Measurements from ENCODE around the gene GADD45G.

GADD45G gene

DNA sequence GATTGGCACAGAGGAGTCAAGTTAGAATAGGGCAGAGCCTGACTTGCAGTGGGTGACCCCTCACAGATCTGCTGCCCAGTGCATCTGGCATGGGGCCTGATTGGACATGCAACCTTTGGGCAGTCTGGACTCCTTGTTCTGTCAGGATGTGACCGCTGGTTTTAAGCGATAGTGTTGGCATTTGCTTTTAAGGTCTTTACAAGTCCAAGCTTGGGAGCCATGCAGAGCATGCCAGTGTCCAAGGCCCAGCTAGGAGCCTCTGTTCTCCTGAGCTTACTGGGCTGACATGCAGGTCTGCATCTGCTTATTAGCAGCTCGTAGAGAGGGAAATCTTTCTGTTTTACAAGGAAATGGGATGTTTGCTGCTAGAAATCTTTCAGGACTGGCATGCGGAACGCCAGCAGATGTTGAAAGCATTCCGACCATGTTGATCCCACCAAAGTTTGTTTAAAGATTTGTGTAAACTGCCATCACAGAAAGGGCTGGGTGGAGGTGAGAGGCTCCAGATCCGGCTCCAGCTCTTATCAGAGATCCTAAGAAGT, 27.5 kb downstream of the GADD45G start:
- no peak for DNase-seq

DNA sequence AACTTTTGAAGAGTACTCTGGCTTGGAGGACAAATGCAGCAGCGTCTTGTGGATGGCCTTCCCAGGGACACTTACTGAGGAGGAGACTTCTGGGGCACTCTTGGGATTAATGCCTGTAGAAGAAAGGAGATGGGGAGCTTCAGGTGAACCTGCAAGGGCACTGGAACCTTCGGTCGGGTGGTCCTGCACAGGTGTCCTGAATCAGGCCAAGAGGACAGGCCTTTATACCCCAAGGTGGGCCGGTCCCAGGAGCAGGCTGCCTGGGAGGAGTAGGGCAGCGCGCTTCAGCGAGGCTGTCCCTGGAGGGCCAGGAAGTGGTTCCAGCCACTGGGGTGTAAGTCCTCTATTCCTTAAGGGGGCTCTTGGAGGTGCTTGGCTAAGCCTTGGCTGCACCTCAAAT, 27.9 kb downstream of the GADD45G start:
- no peak for DNase-seq

DNA sequence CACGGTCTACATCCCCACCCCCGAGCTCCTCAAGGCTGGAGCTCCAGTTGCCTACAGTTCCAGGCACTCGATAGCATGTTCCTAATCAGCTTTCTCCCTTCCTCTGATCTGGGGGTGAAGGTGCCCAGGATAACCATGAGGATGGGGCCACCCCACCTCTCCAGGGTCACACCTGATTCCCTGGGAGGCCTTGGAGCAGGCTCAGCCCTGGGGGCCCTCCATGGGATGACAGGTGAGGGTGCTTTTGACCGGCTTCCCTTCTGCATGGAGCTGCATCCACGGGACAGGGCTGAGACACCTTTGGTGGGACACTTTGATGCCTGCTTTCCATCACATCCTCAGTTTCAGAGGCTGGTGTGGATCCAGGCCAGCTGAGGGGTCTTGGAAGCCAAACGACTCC, 28.6 kb downstream of the GADD45G start:
- no peak for DNase-seq

DNA sequence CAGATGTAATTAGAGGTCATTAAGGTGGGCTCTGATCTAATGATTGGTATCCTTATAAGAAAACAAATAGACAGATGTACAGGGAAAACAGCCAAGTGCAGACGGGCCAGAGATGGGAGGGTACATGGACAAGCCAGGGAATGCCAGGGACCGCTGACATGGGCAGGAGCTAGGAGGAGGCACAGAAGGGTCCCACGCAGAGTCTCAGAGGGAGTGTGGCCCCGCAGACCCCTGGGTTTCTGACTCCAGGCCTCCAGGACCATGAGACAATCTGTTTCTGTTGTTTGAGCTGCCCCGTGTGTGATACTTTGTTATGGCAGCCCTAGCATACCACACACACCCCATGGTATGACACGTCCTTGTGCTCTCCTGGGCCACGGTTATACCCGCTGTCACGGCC, 29.1 kb downstream of the GADD45G start:
- DNase-seq = no peak

DNA sequence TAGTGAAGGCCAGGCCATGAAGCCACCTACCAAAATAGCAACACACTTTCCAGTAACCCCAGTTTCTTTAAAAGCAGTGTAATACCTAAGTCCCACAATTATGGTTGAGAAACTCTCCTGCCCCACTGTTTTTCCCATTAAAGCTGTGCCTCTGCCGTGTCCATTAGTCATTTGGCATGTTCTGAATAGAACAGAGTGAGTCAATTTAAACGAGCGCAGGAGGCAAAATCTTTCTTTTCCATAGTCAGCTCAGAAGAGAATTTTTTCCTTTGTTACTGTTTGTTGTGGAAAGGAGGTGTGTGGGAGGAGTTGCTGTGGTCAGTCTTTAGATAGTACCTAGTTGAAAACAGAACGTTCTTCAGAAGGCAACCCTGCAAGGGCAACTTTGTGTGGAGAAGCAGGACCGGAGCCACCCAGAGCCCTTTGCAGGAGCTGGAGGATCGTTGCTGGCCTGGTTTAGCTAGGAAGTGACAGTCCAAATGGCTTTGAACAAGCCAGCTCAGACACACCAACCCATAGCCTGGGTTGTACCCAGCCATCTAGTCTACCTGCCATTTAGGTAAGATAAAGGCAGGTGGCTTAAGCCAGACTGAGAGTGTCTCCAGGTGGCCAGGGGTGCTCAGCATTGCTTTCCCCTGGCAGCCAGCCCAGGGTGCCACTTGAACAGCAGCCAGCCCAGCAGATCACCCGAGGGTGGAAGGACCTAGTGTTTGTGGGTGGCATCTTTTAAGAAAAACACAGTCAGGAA, 30.4 kb downstream of the GADD45G start:
- DNase-seq = no peak

DNA sequence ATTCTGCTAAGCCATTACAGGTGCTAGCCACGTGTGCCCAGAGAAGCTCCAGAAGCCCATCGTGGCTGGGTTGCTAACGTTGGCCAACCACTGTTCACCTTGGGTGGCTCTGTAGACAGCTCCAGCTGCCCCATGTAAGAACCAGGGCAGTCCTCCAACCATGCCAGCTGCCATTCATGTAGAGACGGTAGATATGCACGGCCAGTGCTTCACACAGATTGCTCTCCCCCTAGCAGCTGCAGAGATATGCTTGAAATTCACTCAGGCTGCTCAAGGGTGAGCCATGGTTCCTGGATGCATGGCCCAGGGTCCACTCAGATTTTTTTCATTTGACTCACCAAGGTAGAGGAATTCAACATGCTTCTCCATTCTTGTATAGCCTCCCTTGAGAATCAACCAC, 31.0 kb downstream of the GADD45G start:
- DNase-seq = no peak

DNA sequence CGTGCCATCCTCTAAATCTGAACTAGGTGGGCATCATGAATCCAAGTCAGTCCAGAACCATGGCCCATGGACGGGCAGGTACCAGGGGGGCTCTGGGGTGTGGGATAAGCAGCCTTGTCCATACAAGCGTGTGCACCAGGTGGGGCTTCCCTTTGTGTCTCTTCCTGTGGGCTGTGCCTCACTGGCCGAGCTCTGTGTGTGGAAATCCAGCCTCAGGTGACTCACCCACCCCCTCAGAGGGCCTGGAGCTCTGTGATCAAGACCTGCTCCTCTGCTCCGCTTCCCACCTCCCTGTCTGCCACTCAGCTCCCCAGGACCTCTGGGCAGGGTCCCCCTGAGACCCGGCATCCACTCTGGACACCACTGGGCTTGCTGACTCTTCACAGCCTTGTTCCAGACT, 33.0 kb downstream of the GADD45G start:
- DNase-seq = no peak

DNA sequence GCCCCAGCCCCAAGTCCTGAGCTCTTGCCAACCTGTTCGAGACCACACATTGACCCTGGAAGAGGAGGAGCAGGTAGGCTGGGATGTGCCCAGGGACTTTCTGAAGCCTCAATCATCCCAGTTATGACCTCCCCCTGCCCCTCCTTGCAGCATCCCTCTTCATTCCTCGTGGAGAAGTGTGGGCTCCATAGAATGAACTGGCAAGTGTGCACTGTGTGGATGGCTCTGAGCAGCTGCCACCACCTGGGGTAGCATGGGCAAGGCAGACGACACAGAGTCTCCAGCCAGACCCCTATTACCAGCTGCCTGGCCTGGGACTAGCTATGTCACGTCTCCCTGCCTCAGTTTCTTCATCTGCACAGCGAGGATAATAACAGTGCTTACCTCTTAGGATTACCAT, 33.5 kb downstream of the GADD45G start:
- DNase-seq = no peak

DNA sequence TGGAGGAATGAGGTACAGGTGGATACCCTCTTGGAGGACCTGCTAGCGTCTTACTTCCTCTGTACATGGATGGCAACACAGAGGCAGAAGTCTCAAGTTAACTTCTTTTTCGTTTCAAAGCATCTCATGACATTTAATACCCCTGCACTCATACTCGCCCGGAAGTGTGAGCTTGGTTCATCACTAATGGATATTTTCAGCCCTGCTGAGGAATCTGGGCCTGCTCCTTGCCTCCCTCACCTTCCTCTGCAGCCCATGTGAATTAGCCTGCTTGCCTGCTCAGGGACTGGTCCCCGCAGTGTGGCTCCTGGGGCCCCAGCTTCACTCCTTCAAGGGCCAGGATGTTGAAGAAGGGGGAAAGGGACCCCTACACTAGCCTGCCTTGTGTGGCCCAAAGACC, 34.1 kb downstream of the GADD45G start:
- no peak for DNase-seq

DNA sequence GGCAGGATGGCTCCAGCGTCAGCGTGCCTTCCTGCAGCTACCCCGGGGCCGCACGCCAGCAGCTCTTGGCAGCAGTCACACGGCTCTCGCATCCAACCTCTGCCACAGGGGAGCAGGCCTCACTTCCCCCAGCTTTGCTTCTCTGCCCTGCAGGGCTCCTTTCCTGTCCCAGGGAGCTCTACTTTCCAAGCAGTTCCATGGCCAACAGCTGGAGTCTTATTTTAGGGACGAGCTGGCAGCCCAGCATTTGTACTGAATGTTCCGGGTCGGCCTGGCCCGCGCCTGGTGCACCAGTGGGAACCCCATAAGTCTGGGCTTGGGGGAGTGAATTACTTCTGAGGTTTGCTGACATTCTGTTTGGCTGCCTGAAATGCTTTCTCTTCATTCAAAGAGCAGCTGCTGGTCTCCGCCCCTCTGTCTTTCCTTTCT, 34.6 kb downstream of the GADD45G start:
- no peak for DNase-seq

DNA sequence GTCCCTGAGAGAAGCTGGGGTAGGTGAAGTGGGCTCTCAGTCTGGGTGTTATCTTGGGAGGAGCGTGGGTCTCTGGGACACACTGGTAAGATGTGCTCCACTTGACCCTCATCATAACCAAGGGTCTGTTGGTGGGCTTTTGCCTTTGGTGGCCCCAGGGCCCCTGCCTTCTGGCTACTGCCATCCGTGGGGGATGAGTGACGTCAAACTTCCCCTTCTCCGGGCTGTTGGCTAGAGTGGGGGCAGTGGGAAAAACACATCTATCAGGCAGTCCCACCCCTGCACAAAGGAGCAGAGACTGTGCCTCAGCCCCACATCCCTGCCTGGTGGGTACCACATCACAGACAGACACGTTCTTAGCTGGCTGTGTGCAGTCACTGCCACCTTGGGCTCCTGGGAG, 35.1 kb downstream of the GADD45G start:
- no peak for DNase-seq

DNA sequence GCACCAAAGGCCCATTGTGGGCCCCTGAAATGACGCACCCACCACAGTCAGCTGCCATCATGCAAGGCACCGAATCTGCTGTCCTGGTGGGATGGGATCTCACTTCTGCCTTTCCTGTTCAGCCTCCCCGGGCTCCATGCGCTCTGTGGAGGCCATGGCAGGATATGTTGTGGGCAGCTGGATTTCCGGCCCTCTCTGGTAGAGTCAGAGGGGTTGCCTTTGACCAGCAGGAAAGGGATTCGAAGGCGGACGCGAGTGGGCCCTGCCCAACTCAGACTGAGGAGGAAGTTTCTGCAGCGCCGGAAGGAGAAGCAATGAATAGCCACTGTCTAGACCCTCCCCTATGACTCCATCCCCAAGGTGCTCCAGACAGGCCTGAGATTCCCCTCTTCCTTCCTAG, 35.5 kb downstream of the GADD45G start:
- no peak for DNase-seq

DNA sequence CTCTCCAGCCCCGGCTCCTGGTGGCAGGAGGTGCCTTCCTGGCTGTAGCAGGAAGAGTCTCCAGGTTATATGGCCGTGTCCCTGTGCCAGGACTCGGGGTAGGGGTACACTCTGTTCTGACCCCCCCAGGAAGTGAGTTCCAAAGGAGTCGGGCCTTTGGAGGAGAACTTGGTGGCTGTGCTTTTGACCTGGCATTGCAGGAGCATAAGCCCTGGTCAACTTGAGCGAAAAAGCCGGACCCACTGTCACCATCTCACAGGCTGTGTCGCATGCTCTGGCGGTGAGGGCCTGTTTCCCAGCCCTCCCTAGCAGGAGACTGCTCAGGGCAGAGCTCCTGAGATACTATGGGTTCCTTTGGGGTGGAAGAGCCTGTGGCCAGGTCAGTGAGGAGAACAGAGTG, 36.0 kb downstream of the GADD45G start:
- DNase-seq = no peak

DNA sequence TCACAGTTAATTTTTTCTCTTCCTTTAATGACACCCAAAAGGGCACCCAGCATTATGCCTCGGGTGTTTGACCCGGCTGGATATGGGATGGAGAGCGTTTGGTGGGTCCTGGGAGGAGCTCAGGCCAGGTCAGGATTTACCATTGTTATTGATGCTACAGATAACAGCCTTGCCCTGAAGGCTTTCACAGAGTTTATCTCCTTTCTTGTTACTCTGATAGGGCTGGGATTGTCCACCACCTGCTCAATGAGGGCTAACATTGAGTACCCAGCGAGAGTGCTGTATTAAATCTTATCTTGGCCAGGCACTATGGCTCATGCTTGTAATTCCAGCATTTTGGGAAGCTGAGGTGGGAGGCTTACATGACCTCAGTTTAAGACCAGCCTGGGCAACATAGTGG, 37.2 kb downstream of the GADD45G start:
- no peak for DNase-seq

DNA sequence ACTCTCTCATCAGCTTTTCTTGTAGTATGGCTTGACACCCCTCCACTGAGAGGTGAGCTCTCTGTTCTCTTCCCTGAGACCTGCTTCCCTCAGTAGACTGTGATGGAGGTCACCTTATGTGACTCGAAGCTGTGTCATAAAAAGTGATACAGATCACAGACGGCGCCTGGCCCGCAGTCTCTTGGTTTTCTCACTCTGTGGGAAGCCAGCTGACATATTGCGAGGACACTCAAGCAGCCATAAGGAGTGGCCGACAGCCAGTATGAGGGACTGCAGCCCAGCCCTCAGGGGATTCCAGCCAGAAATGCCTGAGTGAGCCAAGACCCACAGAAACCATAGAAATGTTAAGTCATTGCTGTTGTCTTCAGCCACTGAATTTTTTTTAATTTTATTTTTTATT, 38.0 kb downstream of the GADD45G start:
- DNase-seq = no peak

DNA sequence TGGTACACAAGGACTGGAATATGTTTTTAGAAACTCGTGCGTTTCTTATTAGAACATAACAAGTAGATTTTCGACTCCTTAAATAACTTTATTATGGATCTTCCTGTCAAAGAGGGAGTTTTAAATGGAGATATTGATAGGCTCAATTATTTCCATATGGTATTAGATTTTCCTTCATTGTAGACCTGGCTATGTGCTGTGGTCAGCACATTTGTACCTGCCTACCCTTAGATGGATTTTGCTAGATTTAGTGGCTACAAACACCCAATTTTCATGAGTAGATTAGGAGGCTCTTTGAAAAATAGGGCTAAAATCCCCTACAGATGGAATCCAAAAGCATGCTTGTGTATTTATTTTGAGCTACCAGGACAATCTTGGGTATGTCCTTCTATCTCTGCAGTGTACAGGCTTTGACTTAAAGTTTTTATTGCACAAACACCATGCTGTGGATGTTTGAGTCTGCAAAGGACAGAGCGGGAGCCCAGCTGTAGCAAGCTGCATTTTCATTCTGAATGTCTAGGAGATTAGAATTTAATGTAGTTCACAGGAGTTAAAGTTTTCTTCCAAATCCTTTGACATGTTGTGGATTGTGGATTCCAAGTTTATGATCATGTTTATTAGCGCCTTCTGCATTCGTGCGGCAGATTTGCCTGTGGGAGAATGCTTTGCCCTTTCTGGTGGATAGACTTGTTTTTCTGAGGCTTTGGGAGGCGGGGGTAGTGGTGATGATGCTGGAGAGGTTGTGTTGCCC, 41.6 kb downstream of the GADD45G start:
- DNase-seq = no peak

DNA sequence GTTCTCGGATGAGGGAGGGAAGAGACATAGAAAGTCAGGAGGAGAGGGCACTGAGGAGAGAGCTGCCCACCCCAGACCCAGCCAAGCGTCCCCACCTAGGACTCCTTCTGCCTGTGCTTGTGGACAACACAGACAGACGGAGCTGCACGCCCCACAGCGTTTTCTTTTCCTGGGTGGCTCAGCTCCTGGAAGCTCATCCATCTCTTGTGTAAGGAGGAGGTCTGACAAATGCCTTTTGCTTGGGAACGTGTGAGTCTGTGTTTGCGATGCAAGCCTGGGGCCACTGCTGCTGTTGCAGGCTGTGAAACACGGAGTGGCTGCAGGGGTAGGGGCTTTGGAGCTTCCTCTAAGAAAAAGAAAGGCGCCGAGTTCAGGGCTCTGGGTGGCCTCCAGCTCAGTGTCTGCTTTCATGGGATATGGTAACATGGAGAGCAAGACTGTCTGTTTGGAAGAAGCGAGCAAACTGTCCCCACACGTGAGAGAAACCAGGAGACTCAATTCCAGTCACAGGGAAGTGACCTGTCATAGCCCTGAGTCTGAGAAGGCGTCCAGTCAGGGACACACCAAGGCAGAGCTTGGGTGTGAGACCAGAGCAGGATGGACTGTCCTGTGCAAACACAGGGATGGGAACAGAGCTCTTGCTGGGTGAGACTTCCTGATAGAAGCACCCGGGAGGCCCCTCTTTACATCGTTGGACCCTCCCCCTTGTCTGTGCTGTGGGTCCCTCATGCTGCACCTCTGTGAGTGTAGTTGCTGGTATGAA, 42.7 kb downstream of the GADD45G start:
- no peak for DNase-seq

DNA sequence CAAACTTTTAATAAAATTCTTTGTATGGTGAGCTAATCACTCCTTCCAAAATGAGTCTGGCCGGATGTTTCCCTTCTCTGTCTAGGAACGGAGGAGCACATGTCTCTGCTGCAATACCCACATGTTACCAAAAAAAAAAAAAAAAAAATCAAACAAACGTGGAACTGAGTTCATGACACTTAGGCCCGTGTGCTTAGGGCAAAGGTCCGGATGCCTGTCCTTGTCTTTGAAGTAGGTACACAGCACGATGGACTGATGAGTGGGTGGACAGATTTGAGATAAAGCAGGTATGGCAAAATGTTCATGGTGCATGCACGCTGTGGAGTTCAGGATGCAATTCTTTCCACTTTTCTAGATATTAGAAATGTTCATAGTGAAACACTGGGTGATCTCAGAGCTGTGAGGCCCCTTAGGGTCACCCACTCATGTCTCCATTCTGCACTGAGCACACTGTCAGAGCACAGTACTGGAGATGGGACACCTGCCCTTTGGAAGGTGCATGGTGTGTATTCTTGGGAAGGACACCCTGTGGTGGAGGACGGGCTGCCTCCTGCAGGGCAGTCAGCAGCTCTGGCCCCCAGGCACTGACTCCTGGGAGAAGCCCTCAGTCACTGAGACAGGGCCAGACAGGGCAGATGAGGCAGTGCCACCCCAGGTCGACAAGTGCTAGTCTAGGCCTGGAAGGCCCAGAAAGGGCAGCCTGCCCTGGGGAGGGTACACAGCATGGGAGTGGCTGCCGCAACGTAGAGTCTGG, 43.6 kb downstream of the GADD45G start:
- no peak for DNase-seq

DNA sequence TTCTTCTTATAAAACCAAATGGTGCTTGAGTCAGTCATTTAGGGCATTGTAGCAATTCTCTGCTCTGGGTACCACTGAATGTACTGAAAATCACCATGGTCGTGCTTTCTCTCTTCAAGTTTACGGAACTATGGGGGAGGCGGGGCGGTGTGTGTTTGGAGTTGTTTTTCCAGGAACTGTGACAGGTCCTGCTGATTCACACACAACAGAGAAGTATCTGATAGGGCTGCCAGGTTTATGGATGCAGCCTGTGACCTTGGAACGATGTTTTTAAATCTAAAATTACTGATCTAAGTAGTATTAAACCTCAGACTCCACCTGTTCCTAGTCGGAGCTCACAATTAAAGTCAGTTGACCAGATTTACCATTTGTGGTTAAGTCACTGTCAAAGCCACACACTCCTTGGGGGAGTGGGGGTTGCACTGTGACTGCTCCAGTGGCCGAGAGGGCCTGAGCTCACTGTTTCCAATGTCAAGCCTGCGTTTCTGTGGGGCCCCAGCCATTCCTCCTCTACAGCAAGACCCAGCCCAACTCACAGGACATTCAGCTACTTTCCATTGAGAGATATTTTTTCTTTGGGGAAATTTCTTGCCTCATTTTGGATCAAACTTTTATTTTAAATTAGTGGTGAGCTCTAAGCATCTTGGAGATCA, 44.4 kb downstream of the GADD45G start:
- no peak for DNase-seq

DNA sequence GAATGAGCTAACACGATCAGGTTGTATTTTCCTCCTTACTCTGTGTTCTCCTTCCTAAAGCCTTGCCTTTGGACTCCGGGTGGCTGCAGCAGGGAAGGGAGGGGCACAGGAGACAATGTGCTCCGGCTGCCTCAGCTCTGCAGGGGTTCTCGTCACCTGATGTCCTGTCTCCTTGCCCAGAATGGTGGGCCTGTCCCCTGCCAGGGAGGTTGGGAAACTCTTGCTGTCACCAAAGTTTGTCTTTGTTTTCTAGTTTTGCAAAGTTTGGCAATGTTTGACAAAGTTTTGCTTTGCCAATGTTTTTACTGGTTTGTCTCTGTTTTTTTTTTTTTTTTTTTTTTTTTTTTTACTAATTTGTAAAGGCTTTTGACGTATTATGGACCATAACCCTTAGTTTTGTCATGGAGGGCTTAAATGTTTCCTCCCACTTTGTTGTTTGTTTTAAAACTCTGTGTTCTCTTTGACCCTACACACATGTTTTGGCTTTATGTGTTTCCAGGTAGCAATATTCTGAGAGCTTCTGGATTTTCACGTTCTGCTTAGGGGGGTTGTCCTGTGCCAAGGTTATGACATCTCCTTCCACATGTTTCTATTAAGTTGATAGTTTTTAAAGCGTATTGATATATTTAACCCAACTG, 49.3 kb downstream of the GADD45G start:
- no peak for DNase-seq

DNA sequence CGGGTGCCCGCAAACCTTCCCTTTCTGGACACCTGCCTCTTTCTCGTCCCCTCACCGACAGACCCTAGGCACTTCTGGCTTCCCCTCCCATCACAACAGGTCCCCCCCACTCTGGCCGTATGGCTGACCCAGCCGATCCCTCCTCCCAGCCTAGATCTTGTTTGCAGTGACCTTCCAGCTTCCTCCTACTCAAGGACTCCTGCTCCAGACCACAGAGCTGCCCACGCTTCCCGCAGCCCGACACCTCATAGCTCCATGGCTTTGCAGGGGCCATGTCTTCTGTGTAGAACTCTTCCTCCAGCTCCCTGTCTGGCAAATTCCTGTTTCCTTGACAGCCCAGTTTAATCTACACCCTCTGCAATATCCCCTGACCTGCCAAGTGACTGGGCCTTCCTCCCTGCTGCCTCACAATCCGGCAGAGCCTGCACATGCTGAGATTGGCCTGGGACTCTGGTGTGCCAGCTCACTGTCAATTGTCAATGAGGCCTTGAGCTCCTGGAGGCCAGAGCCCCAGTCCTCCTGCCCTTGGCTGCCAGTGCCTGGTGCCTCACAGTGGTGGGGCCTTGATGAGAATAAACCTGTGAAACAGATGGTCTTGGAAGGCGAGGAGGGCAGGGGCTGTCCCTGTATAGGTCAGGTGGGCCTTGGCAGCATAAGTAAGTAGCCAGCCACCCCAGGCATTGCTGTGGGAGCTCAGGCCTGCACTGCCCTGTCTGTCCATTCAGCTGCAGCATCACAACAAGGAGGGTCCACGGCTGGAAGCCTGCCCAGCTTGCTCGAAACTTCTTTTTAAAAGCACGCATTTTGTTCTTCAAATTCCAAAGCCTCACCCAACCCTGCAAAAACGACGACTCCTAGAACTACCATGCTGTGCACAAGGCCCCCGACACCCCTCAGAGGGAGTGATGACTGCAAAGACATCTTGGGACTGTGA, 50.5 kb downstream of the GADD45G start:
- DNase-seq = no peak

Data from activated CD8-positive, alpha-beta memory T cell treated with anti-CD3 and anti-CD28 coated beads, Interleukin-2, amount 50 U/mL, for 48 hours (primary cell).